Activated naive CD4-positive, alpha-beta T cell treated with anti-CD3 and anti-CD28 coated beads, Interleukin-2, amount 50 U/mL, for 24 hours (primary cell): Measurements from ENCODE around the gene F10.

Experiments
- H3K27ac Mint-ChIP-seq: one replicate; pipeline ENCODE4 v1.8.0; 2021; ENCODE audit warnings: mild to moderate bottlenecking, mixed read lengths
- H3K27me3 Mint-ChIP-seq: one replicate; pipeline ENCODE4 v1.8.0; 2021; ENCODE audit warnings: mixed read lengths
- H3K36me3 Mint-ChIP-seq: one replicate; pipeline ENCODE4 v1.8.0; 2021; ENCODE audit warnings: mixed read lengths
- H3K4me1 Mint-ChIP-seq: one replicate; pipeline ENCODE4 v1.8.0; 2021; ENCODE audit warnings: mixed read lengths
- H3K4me3 Mint-ChIP-seq: one replicate; pipeline ENCODE4 v1.8.0; 2021; ENCODE audit warnings: mild to moderate bottlenecking, mixed read lengths
- H3K9me3 Mint-ChIP-seq: one replicate; pipeline ENCODE4 v1.8.0; 2021; ENCODE audit warnings: mixed read lengths

Gene F10

GRCh38 chr13:113116871-113117271 is 5.7 kb upstream of the F10 start:
- Mint-ChIP-seq H3K4me1 (no peaks in the 10 kb centered on the region), H3K27me3 (no peaks in the 10 kb centered on the region), H3K36me3 (no peaks in the 10 kb centered on the region), H3K27ac (no peak overlapping the region), H3K9me3 (no peaks in the 10 kb centered on the region), H3K4me3 (no peak overlapping the region)

- Mint-ChIP-seq H3K36me3 (no peaks in the 10 kb centered on the region), H3K9me3 (no peaks in the 10 kb centered on the region), H3K27me3 (no peaks in the 10 kb centered on the region), H3K4me1 (no peaks in the 10 kb centered on the region), H3K27ac (no peak overlapping the region), H3K4me3 (no peak overlapping the region)
These were observed 5.2 kb upstream of the F10 start for GRCh38 chr13:113117335-113117872.

GRCh38 chr13:113117911-113118260 is 4.7 kb upstream of the F10 start:
- H3K36me3 Mint-ChIP-seq = no peaks in the 10 kb centered on the region
- no peaks in the 10 kb centered on the region for H3K9me3 Mint-ChIP-seq
- H3K4me1 Mint-ChIP-seq = no peaks in the 10 kb centered on the region
- no peak overlapping the region for H3K4me3 Mint-ChIP-seq
- H3K27ac Mint-ChIP-seq = no peak overlapping the region
- no peaks in the 10 kb centered on the region for H3K27me3 Mint-ChIP-seq

GRCh38 chr13:113118261-113119021 is 4.2 kb upstream of the F10 start:
- H3K4me3 Mint-ChIP-seq = no peak overlapping the region
- H3K9me3 Mint-ChIP-seq = no peaks in the 10 kb centered on the region
- no peak overlapping the region for H3K27ac Mint-ChIP-seq
- H3K36me3 Mint-ChIP-seq = no peaks in the 10 kb centered on the region
- no peaks in the 10 kb centered on the region for H3K4me1 Mint-ChIP-seq
- no peaks in the 10 kb centered on the region for H3K27me3 Mint-ChIP-seq

- no peak overlapping the region for H3K4me3 Mint-ChIP-seq
- no peaks in the 10 kb centered on the region for H3K9me3 Mint-ChIP-seq
- no peaks in the 10 kb centered on the region for H3K4me1 Mint-ChIP-seq
- no peaks in the 10 kb centered on the region for H3K27me3 Mint-ChIP-seq
- H3K36me3 Mint-ChIP-seq = no peaks in the 10 kb centered on the region
- H3K27ac Mint-ChIP-seq = no peak overlapping the region
These were observed 3.3 kb upstream of the F10 start for GRCh38 chr13:113119166-113119821.

GRCh38 chr13:113119822-113120189 is 2.8 kb upstream of the F10 start:
- Mint-ChIP-seq H3K4me3 (no peak overlapping the region), H3K27ac (no peak overlapping the region), H3K9me3 (no peaks in the 10 kb centered on the region), H3K4me1 (no peaks in the 10 kb centered on the region), H3K27me3 (no peaks in the 10 kb centered on the region), H3K36me3 (no peaks in the 10 kb centered on the region)

- Mint-ChIP-seq H3K4me3 (no peak overlapping the region), H3K36me3 (no peaks in the 10 kb centered on the region), H3K27ac (no peak overlapping the region), H3K4me1 (no peaks in the 10 kb centered on the region), H3K9me3 (no peaks in the 10 kb centered on the region), H3K27me3 (no peaks in the 10 kb centered on the region)
These were observed 2.1 kb upstream of the F10 start for GRCh38 chr13:113120300-113121182.

- H3K36me3 Mint-ChIP-seq = no peaks in the 10 kb centered on the region
- H3K27me3 Mint-ChIP-seq = no peaks in the 10 kb centered on the region
- no peaks in the 10 kb centered on the region for H3K9me3 Mint-ChIP-seq
- H3K4me1 Mint-ChIP-seq = no peaks in the 10 kb centered on the region
- H3K27ac Mint-ChIP-seq = no peak overlapping the region
- H3K4me3 Mint-ChIP-seq = no peak overlapping the region
These were observed 1.2 kb upstream of the F10 start for GRCh38 chr13:113121183-113121927.

- no peaks in the 10 kb centered on the region for H3K27me3 Mint-ChIP-seq
These were observed 599 bp upstream of the F10 start for GRCh38 chr13:113121928-113122471.

GRCh38 chr13:113123226-113124201 is 915 bp downstream of the F10 start:
- Mint-ChIP-seq H3K27ac (no peak overlapping the region), H3K36me3 (no peaks in the 10 kb centered on the region), H3K27me3 (peaks cover 2% of the 10 kb centered on the region), H3K9me3 (no peaks in the 10 kb centered on the region), H3K4me1 (no peaks in the 10 kb centered on the region), H3K4me3 (no peak overlapping the region)

More at GRCh38 chr13:113121928-113122471, 599 bp upstream of the F10 start:
- Mint-ChIP-seq H3K4me1 (no peaks in the 10 kb centered on the region), H3K36me3 (no peaks in the 10 kb centered on the region), H3K27ac (no peak overlapping the region), H3K9me3 (no peaks in the 10 kb centered on the region), H3K4me3 (no peak overlapping the region)

GRCh38 chr13:113124211-113124970 is 1.8 kb downstream of the F10 start:
- no peak overlapping the region for H3K4me3 Mint-ChIP-seq
- no peak overlapping the region for H3K27ac Mint-ChIP-seq
- H3K36me3 Mint-ChIP-seq = no peaks in the 10 kb centered on the region
- no peaks in the 10 kb centered on the region for H3K9me3 Mint-ChIP-seq
- H3K27me3 Mint-ChIP-seq = peaks cover 8% of the 10 kb centered on the region
- H3K4me1 Mint-ChIP-seq = peaks cover 5% of the 10 kb centered on the region

- Mint-ChIP-seq H3K9me3 (no peaks in the 10 kb centered on the region), H3K27ac (no peak overlapping the region), H3K27me3 (peaks cover 8% of the 10 kb centered on the region), H3K4me1 (peaks cover 6% of the 10 kb centered on the region), H3K4me3 (no peak overlapping the region), H3K36me3 (no peaks in the 10 kb centered on the region)
These were observed 3.1 kb downstream of the F10 start for GRCh38 chr13:113125506-113126264.
